GM12801 (cell line): ENCODE data around the gene DCANP1.

ENCODE experiments used
- TF ChIP-seq, protein P1 (sequence below): IDR thresholded peaks from one replicate; pipeline ENCODE4 v1.5.1; 2011; ENCODE audit warnings: control low read depth; ENCODE audit not compliant: insufficient read length; ENCODE audit errors: extremely low read depth

Gene DCANP1, protein sequence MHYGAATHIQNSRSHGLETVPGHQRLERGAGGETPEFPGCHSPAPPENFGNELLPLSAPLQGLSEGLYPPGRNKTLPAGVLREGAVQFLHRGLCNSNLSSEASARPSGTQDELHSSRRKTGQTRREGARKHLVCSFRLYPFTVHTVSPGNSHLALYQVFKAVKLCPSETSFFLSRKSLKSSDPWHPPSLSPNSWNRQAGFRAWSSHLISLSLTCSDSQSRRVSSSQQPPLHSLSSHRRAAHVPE

DNA sequence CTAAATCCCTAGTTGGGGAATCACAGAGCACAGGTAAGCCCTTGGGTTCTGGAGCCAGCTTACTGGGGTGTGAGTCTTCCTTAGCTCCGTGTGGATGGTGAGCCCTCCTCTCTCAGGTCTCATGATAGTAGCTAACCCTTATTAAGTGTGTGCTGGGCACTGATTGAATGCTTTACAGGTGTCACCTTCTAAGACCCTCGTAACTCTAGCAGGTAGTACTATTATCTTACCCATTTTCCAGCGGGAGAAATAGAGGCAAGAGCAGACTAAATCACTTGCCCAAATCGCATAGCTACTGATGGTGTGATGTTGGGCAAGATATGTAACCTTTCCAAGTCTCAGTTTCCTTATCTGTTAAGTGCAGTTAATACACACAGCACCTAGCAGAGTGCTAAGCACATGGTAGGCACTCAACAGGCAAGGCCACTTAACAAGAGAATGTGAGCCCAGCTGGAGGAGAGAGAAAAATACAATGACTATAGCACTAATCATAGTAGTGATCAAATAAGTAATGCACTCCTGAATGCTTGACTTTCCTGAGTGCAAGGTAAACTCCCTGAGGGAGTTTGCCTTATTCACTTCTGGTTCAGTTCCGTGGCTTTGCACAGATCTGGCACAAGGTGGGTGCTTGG lies at the start of gene DCANP1:
Gene DCANP1, minus strand, starts transcription at position 51 of the 632 bp plus-strand sequence. CDS start 240 bp downstream, outside the sequence.
- TF ChIP-seq, protein P1, sequence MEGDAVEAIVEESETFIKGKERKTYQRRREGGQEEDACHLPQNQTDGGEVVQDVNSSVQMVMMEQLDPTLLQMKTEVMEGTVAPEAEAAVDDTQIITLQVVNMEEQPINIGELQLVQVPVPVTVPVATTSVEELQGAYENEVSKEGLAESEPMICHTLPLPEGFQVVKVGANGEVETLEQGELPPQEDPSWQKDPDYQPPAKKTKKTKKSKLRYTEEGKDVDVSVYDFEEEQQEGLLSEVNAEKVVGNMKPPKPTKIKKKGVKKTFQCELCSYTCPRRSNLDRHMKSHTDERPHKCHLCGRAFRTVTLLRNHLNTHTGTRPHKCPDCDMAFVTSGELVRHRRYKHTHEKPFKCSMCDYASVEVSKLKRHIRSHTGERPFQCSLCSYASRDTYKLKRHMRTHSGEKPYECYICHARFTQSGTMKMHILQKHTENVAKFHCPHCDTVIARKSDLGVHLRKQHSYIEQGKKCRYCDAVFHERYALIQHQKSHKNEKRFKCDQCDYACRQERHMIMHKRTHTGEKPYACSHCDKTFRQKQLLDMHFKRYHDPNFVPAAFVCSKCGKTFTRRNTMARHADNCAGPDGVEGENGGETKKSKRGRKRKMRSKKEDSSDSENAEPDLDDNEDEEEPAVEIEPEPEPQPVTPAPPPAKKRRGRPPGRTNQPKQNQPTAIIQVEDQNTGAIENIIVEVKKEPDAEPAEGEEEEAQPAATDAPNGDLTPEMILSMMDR, result no peak

DNA sequence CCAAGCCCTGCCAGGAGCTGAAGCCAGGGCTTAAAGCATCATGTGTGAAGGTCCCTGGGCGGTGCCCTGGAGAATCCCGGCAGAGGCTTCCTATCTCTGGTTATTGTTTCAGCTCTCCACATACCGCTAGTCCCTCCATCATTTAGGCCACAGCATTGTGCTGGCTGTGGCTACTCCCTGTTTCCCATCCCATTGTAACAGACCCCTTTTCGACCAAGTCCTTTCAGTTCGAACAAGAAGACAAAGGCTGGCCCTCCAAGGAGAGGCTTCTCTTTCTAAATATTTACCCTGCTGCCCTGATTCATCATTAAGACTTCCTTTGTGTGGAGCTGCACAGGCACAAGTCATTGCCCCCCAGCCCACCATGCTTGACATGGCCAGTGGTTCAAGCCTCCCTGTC lies 47.0 kb upstream of the DCANP1 start:
- TF ChIP-seq, protein P1, result no peak

DNA sequence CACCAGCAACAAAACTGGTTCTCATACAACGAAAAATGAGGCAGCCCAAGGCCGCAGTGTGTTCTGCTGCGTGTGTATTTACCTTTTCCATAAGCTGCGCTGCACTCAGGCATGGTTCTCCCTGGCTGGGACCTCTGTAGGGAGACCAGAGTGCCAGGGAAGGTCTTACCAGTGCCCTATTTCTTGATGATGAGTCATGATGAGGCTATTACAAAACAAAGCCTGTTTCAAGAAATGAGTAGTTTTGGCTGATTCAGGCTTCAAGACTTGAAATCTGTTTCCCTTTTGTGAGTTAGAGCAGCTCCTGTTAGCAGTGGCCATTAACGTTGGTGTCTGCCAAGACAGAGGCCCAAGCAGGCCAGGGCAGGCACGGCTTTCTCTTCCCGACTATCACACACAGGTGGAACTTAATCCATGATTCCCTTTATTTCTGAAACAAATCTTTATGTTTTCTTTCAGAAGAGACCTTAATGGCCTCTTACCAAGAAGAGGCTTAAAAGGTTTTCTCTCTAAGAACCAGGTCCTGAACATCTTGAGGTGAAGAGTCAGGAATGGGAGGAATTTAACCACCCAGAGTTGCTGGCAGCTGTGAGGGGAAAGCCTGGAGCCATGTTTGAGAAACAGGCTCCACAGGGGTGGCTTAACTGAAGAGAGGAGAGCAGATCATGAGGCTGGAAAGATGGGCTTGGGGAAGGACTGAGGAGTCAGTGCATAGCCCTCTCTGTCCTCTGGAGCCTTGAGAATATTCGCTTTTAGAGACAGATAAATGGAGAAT lies 46.4 kb upstream of the DCANP1 start:
- TF ChIP-seq, protein P1, result no peak

DNA sequence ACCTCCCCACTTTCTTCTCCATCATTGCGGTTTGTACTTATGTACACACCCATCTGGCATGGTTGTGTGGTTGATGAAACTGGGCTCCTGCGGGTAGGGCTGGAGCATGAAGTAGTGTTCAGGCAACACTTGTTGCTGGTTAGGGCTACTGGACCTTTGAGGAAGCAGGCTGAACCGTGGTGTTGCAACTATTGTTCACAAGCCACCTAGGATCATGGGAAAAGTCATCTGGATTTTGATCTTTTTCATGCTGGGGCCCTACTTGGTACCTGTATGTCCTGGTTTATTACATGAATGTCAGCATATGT lies 45.1 kb upstream of the DCANP1 start:
- TF ChIP-seq, protein P1, result no peak

DNA sequence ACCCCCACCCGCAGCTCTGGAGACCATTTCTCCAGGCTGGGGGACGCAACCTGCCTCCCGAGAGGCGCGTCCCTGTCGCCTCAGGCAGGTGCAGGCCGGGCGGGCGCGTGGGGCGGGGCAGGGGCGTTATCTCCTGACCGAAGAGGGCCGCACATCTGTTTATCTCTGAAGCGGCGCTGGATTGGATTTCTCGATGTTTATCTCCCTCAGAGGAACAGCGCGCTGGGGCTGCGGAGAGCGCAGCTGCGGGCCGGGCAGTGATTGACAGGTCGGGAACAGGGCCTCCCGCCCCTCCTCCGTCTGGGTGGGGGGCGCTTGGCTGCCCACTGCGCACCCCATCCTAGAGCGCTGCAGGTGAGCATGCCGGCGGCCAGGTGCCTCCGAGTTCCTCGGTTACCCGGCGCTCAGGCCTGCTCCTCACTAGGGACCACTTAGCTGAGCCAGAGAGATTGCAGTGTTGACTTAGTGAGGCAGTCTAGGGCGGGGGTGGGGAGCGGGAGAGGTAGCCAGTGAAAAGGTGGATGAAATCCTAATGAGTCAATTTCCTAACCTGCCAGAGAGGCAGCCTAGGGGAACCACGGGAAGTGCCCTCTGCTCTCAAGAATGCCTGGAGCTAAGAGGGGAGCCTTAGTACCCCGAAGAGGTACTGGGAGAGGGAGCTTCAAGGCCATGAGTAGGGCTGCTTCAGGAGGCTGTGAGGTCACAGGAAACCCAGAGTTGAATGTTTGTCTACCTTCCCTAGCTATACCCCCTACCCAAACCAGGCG lies 44.6 kb upstream of the DCANP1 start:
- TF ChIP-seq, protein P1, result no peak

DNA sequence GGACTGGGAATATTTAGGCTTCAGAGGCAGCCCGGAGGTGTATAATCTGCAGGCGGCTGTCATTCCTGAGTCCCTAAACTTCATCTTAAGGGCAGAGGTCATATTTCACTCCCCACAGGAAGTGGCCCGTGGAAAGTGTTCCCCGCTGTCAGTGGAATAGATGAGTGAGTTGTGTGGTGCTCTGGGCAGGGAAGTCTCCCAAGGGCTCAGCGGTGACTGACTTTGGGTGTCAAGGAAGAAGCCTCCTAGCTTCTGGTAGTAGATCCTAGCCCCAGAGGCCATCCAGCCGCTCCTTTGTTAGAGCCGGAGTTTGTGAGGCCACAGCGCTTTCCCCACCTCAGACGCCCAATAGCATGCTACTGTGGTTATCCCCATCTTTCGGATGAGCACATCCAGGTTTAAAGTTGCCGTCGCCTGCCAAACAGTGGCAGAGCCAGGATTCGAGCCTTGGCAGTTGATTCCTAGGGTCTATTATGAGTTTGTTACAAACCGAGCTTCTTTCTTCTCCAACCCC lies 43.9 kb upstream of the DCANP1 start:
- TF ChIP-seq, protein P1, result no peak
